GM12865 (cell line): ENCODE measurements around the gene HSPE1.
"Not testable (repeated sequence)": the region's sequence is repeated elsewhere in the genome, so short reads cannot be mapped to it uniquely, and the experiment has no call there.

ENCODE experiments used
- DNase-seq: peaks from one replicate; pipeline ENCODE4 v3.0.0; 2010; ENCODE audit warnings: low read depth
- H3K4me3 ChIP-seq: 2 replicates; pipeline ENCODE4 v1.5.1; 2011; ENCODE audit warnings: mild to moderate bottlenecking, low read depth, low read length, control low read depth
- CTCF ChIP-seq: IDR thresholded peaks from 2 replicates; pipeline ENCODE4 v1.5.1; 2011; ENCODE audit warnings: low read length, control low read depth, low read depth, inconsistent platforms; ENCODE audit not compliant: insufficient read depth; ENCODE audit errors: missing control alignments

Gene HSPE1

DNA sequence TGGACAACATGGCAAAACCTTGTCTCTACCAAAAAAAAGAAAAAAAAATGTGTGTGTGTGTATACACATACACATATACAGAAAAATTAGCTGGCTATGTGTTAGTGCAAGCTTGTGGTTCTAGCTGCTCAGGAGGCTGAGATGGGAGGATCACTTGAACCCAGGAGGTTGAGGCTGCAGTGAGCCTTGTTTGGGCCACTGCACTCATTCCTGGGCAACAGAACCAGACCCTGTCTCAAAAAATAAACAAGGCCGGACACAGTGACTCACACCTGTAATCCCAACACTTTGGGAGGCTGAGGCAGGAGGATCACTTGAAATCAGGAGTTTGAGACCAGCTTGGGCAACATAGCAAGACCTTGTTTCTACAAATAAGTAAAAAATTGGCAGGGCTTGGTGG lies 44.8 kb upstream of the HSPE1 start:
- no peak for TF ChIP-seq CTCF
- DNase-seq: no peak
- no peak overlapping the region for H3K4me3 ChIP-seq

DNA sequence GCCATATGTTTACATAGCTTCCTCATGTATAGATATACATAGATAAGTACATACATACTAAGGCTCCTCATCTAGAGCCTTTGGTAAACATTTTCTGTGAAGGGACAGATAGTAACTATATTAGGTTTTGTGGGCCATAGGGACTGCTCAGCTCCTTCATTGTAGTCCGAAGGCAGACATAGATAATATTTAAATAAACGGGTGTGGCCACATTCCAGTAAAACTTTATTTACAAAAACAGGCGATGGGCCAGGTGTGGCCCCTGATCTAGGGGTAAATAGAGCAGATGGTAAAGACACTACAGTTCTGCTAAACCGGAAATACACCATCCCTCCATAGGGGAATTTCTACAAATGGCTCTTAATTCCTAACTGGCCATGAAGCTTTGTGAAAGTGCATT lies 39.5 kb upstream of the HSPE1 start:
- TF ChIP-seq CTCF: no peak
- no peak for DNase-seq

GRCh38 chr2:197461057-197461456 lies 39.1 kb upstream of the HSPE1 start:
- no peak for TF ChIP-seq CTCF
- no peak overlapping the region for H3K4me3 ChIP-seq
- DNase-seq: no peak

More for the DNA sequence above, 39.5 kb upstream of the HSPE1 start:
- no peak overlapping the region for H3K4me3 ChIP-seq

DNA sequence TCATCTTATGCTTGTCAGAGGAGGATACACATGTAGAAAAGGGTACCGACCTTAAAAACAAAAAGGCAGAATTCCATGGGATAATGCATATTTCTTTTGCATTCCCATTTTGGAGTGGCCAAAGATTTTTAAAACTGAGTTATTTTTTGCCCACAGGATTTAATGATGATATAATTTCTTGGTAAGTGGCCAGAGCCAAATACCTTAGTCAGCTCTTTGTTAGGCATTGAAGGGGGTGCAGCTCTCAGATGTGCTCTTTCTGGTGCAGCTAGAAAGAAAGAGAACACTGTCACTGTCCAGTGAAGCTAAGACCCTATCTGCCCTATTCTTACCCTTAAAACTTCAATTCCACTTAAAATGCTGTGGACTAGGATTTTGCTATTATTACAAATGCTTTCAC lies 36.0 kb upstream of the HSPE1 start:
- no peak for DNase-seq
- TF ChIP-seq CTCF: no peak
- H3K4me3 ChIP-seq: no peak overlapping the region

DNA sequence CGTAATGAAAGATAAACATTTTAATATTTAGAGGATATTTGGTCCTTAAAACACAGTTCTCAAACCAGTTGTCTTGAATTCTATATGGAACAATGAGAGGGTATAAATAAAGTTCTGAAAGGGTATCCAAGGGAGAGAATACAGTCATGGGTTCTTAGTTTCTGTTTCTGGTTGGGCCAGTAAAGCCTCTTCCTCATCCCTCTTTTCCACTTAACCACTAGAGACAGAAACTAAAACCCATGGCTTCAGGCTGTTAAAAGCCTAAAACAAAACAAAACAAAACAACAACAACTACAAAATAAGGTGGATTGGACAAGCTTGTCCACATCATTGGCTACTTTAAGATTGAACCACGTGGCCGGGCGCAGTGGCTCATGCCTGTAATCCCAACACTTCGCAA lies 28.0 kb upstream of the HSPE1 start:
- TF ChIP-seq CTCF: no peak
- no peak overlapping the region for H3K4me3 ChIP-seq
- DNase-seq: no peak

DNA sequence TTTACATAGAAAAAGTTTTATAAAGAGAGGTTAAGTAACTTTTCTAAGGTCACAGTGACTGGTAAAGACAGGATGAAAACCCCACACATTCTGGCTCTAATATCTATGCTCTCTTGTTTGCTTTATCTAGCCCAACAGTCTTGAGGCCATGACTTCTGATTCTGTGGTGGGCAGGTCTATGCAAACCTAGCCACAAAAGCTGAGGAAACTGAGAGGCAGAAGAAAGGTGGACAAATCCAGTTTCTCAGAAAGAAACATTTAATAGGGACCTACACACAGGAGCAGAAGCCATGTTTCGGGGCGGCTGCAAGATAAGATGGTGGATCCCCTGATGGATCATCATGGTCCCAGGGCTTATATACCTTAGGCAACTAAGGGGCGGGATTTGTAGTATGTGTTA lies 22.4 kb upstream of the HSPE1 start:
- H3K4me3 ChIP-seq: no peak overlapping the region
- no peak for TF ChIP-seq CTCF
- no peak for DNase-seq

DNA sequence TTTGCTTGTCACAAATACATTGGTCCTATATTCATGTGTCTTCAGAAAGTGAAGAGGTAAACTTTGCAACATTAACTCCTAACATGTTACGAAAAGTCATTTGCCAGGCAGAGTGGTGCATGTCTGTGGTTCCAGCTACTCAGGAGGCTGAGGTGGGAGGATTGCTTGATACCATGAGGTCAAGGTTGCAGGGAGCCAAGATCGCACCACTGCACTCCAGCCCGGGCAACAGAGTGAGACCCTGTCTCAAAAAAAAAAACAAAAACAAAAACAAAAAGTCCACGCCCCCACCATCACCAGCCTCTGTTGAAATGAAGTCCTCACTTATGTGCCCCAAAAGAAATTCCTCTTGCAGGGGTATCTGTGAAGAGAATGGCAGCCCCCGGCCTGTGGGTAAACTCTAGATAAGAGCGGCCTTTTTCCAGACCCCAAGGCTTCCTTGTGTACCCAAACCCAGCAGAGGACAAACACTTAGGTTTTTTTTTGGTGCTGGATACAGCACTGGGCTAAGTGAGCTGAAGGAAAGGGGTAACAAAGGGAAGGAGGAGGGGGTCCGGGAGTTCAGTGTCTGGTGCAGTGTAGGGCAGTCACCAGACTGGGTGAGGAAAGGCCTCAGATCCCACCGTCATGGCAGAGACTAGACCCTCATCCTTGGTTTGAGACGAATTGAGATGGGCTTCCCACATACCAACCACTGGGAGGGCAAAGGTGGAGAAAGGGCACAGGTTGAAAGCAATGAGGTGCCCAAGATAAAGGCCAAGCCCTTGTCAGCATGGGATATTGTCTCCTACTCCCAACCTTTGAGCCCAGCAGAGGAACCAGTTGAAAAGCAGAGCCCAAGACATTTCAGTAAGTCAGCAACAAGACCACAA lies 19.8 kb upstream of the HSPE1 start:
- H3K4me3 ChIP-seq: no peak overlapping the region
- TF ChIP-seq CTCF: no peak
- DNase-seq: no peak

- peak; percentile 25 for DNase-seq
- not testable (repeated sequence) for H3K4me3 ChIP-seq
Measured at GRCh38 chr2:197484248-197484647, 15.9 kb upstream of the HSPE1 start.
